Stimulated activated CD8-positive, alpha-beta memory T cell treated with anti-CD3 and anti-CD28 coated beads, Interleukin-2, amount 100 ng/mL, for 48 hours (primary cell): ENCODE measurements around the gene MACF1.
"Not testable (repeated sequence)": the region's sequence is repeated elsewhere in the genome, so short reads cannot be mapped to it uniquely, and the experiment has no call there.

Source experiments
- DNase-seq, 2 donors: peaks; one replicate each; pipeline ENCODE4 v3.0.0-alpha.2; 2020; ENCODE audit warnings: low read depth in 2 of 2

The MACF1 gene

DNA sequence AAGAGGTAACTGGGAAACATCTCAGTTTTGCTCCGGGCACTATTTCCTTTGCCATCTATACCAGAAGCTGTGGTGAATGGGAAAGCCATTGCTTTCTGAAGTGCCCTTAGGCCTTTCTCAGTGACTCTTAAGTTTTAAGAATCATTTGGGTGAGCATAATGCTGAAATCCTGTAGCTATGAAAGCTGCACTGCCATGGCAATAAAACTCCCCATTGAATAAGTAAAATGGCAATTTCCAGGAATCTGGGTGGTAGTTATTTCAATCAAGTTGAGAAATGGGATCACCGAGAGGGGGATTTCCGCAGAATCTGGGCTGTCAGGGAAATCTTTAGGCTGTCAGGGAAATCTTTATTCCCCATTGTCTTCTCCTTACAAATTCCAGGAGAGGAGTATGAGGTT, 26.8 kb upstream of the MACF1 start:
- no peak for DNase-seq

DNA sequence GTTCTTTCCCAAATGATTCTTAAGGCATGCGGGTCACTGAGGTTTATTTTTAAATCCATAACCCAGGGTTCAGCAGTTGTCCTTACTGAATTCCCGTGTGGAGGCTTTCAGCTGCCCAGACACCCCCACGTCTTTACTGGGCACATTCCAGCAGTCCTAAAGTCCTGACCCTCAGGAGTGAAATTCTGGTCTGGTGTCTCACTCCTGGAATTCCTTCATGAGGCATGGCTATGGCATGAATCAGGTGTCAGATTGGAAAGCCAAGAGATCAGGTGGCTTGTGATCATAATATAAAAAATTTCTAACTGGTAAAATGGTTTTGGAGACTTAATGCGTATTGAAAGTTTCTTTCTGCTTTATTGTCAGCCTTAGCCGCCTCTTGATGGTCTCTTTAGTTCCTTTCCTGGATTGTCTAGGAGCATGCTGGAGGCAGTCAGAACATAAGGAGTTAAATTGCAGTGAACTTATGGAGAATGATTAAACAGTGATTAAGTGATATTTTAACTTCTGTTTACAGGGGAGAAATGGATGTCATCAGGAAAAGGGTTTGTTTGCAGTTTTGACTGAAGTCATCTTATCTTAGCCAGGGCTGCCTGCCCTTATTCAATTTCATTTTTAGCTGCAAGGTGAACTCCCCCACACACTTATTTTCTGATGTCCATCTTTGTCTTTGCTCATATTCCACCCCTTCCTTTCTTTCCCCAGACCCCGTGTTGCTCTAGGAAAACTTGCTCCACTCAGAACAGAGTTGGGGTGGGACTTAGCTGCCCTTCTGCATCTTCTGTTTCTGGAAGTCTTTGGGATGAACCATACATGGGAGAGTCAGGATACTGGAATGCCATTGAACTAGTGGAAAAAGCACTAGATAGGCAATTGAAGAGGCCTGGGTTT, 25.7 kb upstream of the MACF1 start:
- DNase-seq: no peak

- DNase-seq: no peak
Observed at GRCh38 chr1:39181311-39181710, 23.2 kb upstream of the MACF1 start.

DNA sequence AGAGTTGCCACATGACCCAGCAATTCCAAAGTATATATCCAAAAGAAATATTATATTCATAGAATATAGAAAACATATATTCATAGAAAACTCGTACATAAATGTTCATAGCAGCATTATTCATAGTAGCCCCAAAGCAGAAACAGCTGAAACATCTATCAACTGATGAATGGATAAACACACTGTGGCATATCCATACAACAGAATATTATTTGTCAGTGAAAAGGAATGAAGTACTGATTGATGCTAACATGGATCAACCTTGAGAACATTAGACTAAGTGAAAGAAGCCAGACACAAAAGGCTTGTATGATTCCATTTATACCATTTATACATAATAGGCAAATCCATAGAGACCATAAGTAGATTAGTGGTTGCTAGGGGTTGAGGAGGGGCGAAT, 21.7 kb upstream of the MACF1 start:
- no peak for DNase-seq

DNA sequence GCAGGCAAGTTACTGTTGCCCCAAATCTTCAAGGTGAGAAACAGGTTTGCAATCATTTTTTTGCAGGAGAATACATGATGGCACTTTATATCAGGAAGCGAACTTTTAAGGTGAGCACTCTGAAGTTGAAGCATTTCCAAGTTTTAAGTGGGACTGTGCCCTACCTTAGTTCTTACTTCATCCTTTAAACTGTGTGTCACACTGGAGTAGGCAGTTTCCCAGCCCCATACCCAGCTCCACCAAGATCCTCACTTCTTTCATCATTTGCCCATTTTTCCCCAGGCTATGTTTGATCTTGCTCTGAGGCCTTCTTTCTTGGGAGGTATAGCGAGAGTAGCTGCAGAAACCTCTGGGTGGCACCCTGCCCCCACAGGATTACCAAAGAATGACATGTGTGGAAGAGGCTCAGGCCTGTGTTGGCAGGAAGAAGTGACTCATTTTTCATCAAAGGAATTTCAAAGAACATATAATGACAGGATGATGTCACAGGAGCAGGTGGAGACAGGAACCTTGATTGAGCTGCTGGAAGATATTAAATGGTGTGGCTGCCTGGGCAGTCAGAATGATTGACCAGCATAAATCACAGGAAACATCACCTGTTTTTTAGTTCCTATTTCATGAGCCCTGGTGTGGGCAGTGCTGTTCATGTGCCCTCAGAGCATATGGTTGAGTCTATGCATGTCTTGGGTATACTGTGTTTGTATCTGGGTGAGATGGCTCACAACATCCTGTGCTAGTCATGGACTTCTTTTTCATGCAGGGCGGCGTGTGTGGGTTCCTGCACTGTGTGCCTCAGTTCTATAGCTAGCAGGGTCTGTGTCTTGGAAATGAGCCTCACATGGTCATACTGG, 20.8 kb upstream of the MACF1 start:
- peak; percentile 58 to 60 for DNase-seq

- no peak for DNase-seq
Observed at GRCh38 chr1:39184354-39184818, 20.1 kb upstream of the MACF1 start.

DNA sequence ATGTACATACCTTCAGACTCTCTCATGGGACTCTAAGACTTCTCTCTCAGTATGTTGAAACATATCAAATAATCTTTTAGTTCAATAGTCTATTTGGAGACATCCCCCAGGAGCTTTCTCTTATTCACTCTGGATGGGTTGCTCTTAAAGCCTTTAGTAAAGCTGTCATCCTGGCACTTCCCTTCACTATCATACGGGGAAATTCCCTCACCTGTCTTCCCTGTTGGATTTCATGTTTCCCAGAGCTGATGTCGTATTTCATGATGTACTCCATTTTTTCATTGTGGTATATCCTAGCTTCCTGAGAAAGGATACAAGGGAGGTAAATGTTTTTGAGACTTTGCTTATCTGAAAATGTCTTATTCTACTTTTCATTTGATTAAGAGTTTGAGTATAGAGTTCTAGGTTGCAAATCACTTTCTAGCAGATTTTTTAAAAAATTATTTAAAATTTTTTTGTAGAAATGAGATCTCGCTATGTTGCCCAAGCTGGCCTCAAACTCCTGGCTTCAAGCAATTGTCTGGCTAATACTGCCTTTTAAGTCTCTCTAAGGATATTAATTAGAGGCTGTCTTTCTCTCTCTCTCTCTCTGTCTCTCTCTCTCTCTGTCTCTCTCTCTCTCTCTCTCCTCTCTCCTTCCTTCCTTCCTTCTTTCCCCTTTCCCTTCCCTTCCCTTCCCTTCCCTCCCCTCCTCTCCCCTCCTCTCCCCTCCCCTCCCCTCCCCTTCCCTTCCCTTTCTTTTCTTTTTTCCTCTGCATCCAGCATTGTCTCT, 17.0 kb upstream of the MACF1 start:
- no peak for DNase-seq

DNA sequence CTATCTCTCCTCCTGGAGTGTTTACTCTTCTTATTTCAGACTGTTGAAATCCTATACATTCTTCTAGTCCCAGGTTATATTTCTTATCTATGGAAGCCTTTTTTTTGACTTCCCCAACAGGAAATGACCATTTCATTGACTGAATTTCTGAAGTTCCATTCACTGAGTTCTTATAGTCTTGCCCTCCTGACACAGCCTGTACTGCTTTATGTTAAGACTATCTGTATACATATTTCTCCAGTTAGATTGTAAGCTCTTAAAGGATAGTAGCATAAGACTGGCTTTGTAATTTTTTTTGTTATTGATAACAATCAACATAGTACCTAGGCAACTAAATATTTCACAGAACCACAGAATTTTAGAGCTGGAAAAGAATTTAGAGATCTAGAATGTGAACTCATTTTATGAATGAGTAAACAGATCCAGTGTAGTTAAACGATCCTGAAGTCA, 14.9 kb upstream of the MACF1 start:
- DNase-seq: no peak

GRCh38 chr1:39190096-39190495, 14.4 kb upstream of the MACF1 start:
- DNase-seq: no peak

- no peak for DNase-seq
Observed at GRCh38 chr1:39194398-39195051, 10.0 kb upstream of the MACF1 start.

GRCh38 chr1:39195166-39196111, 9.1 kb upstream of the MACF1 start:
- DNase-seq: no peak

DNA sequence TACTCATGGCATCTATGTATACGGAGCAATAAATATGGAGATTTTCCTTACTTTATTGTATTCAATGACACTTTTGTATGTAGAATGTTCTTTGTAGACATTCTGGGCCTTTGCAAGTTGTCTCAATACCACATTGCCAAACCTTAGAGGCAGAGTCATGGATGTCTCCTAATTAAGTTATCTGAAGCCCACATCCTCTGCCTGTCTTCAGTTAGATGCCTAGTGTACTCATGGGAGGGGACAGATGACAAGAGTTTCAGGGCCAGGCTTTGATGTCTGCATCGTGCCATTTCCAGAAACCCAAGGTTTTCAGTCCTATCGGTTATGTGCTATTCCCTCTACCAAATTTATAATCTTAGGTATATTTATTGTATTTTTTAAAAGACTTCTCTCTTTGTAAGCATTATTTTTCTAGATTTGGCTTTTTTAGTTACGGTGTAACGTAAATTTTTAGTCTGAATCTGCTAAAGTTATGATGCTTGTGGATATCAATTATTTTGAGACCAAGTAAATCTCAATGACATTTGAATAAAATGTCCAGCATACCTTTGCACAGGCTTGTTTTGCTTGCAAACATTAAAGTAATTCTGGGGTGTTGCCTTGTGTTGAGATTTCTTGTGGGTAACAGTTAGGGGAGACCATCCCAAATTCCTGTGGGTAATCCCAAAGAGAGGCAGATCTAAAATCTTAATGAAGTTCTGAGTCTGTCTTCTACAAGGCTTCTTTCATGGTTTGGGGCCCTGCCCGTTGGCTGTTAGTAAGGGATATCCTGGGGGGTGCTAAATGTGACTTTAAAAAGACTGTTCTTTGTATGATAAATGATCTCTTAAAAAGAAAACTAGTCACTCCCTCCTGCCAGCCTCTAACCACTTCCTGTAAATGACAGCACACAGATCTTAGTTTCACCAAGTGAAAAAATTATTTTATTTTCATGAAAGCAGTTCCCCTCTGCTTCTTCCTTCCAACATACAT, 8.0 kb upstream of the MACF1 start:
- DNase-seq: peak in 1 of 2 donors; percentile 34

DNA sequence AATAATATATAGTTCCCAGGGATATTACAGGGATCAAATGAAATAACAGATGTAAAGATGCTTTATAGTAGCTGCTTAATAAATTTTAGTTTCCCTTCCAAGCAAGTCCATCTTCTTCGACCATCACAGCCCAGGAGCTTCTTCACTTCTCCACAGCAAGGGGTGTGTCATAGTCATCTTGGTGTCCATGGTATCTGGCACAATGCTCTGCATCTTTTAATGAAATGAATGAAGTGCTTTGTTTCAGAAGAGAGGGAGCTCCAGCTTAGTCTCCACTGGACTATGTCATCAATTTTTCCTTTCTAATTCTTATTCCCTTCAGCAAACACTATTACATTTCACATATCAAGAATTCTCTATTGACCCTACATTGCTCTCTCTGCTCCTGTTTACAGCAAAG, 4.9 kb upstream of the MACF1 start:
- DNase-seq: no peak

DNA sequence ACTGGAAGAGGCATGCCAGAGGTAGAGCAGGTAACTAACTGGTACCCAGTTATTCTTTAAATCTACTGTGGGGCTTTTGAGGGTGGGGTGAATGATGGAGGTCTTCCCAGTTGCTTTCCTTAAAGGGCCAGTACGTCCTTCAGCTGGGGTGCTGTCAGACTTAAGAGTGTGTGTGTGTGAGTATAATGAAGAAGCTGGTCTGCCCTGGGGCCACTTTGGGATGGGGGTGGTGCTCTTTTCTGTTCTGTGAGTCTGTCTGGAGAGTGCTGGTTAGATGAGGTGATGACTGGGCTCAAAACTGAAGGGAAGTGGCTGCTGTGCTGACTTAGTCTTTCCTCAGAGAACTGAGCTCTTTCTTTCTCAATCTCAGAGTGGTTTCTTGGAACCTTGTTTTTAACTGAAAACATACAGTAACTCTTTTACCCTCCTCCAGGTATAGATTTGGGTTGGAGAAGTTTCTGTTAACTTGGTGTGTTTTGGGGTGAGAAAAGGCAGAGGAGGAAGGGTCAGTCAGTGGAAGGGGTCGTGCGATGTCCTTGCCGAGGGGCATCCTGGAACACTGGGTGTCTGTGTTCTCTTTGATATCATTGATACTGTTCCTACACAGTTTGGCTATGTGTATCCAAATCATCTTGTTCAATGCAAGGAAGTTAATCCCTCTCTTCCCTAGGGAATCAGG, 746 bp downstream of the MACF1 start:
- DNase-seq: peak; percentile 45 to 56

- DNase-seq: no peak
Observed at GRCh38 chr1:39205781-39206464, 1.4 kb downstream of the MACF1 start.

- DNase-seq: not testable (repeated sequence)
Observed at GRCh38 chr1:39208360-39208759, 3.9 kb downstream of the MACF1 start.

DNA sequence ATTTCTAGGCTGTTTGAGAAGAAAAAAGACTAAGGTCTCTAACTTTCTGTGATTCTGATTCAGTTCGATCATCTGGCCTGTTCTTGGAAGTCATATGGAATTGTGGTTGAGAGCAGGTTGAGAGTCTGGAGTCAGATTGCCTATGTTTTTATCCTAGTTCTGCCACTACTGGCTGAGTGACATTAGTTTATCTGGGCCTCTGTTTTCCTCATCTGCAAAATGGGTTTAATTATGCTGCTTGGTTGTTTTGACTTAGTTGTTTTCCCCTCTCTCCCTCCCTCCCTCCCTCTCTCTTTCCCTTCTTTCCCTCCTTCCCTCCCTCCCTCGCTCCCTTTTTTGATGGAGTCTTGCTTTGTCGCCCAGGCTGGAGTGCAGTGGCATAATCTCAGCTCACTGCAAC, 6.2 kb downstream of the MACF1 start:
- no peak for DNase-seq

GRCh38 chr1:39212499-39212898, 8.0 kb downstream of the MACF1 start:
- no peak for DNase-seq
